Heart right ventricle (tissue), 16 donors: Measurements from ENCODE around the gene KCNQ1. TPM values are rescaled to one million over a fixed set of nuclear protein-coding genes. Genes with fewer than 3 reads are reported as not detected.

Source experiments
- ATAC-seq, 8 donors: fragments of 200-7000 bp; cut with Tn5 transposase; one replicate each; pipeline ENCODE4 v1.9.1; 2020; ENCODE audit warnings: mild to moderate bottlenecking in 8 of 8, moderate library complexity in 8 of 8, moderate number of reproducible peaks in 1 of 8
- DNase-seq, 2 donors: peaks; one replicate each; pipeline ENCODE4 v3.0.0-alpha.2; 2020
- H3K27ac ChIP-seq, 10 donors: fragments of 200-600 bp; sonication (generic) in 2 of 10; one replicate each; pipeline versions ENCODE4 v1.5.0 to v1.8.0; 2020 to 2022; ENCODE audit warnings: mild to moderate bottlenecking in 3 of 10
- H3K27me3 ChIP-seq, 7 donors: fragments of 200-600 bp; one replicate each; pipeline ENCODE4 v1.8.0; 2021 to 2022; ENCODE audit warnings: mild to moderate bottlenecking in 2 of 7
- H3K36me3 ChIP-seq, 9 donors: fragments of 200-600 bp; sonication (generic) in 1 of 9; one replicate each; pipeline versions ENCODE4 v1.5.0 to v1.8.0; 2020 to 2022; ENCODE audit warnings: mild to moderate bottlenecking in 2 of 9
- H3K4me1 ChIP-seq, 9 donors: fragments of 200-600 bp; sonication (generic) in 1 of 9; one replicate each; pipeline versions ENCODE4 v1.5.0 to v1.8.0; 2020 to 2022; ENCODE audit warnings: mild to moderate bottlenecking in 4 of 9
- H3K4me3 ChIP-seq, 10 donors: fragments of 200-600 bp; sonication (generic) in 2 of 10; one replicate each; pipeline versions ENCODE4 v1.5.0 to v1.8.0; 2020 to 2022; ENCODE audit warnings: mild to moderate bottlenecking in 7 of 10, moderate library complexity in 2 of 10
- H3K9me3 ChIP-seq, 11 donors: fragments of 200-600 bp in 10 of 11; sonication (generic) in 2 of 11; one replicate each; pipeline versions ENCODE4 v1.5.0 to v1.8.0; 2013 to 2022; ENCODE audit warnings: mild to moderate bottlenecking in 2 of 11, control low read depth in 1 of 11, moderate library complexity in 1 of 11
- WGBS, 2 donors: extraction: QIAGEN DNeasy Blood & Tissue Kit; methylation state at CpG; one replicate each; pipeline ENCODE4 v1.1.7; 2013; ENCODE audit warnings: inconsistent platforms in 1 of 2; 5-methylcytosine and 5-hydroxymethylcytosine counted together
- intact Hi-C, 10 donors: fragments of 100-400 bp; cut with DNase I; formaldehyde crosslinking; loops; one replicate each; pipeline versions ENCODE4 v1.11.1 to v1.14.2; 2022
- polyA plus RNA-seq, 2 donors: library from polyadenylated mRNA; stranded (reverse); fragments of 200-250 nt; gene quantifications; one replicate each; pipeline ENCODE4 v1.2.3, GENCODE V29; 2013
- total RNA-seq, 10 donors: library from RNA; stranded (reverse); fragmentation: NEBNext Ultra II Directional in 3 of 10; extraction: Animal tissue kit (Norgen Biotek cat#: 25700) in 3 of 10; gene quantifications; one replicate each; pipeline versions ENCODE4 v1.2.1 to v1.2.4, GENCODE V29; 2021 to 2023
- TF ChIP-seq, protein P1 (sequence below), 9 donors: fragments of 200-600 bp; sonication (generic) in 2 of 9; IDR thresholded peaks; one replicate each; pipeline versions ENCODE4 v1.5.0 to v1.8.0; 2021 to 2022; ENCODE audit warnings: antibody characterized with exemption in 9 of 9, mild to moderate bottlenecking in 5 of 9, moderate library complexity in 1 of 9
- donor health status: Arrhythmogenic right ventricular cardiomyopathy.
- donor health status: ischemic (EF 13 %, LVEDD 7.1; RV severe dilation, severe dysfunction).
- donor health status: healthy with polysubstance abuse.
- donor health status: DM: no; HTN: yes; CAD: no.
- donor health status: DM: no; HTN: no; CAD: no.
- donor health status: ischemic (EF 25% LVEDD 6.9; RV normal size, moderate dysfunction).
- donor health status: ischemic (EF 25% LVEDD 5.7; RV mildly dilated, moderate dysfunction).
- donor health status: healthy.
- donor health status: DM: yes; HTN: yes; CAD: no.
- donor health status: Ischemic cardiomyopathy.
- donor health status: ischemic (EF 35%, LVEDD 5.7; RV mildly dilated, moderate dysfunction).
- donor health status: nonischemic (EF 11% LVEDD 7.7; RV severe dilation, severe dysfunction).
- donor health status: DM: yes; HTN: yes; CAD: no.
- donor health status: PGD.
- donor health status: ischemic (EF 29% LVEDD 5.4; RV normal size, mild dysfunction).
- donor health status: nonischemic (EF 23%, LVEDD 6.1; RV moderate dilation, normal function).

Gene KCNQ1
- total and polyA plus RNA-seq, 12 donors, result 19.9 to 48.2 (median 33.7) TPM

DNA sequence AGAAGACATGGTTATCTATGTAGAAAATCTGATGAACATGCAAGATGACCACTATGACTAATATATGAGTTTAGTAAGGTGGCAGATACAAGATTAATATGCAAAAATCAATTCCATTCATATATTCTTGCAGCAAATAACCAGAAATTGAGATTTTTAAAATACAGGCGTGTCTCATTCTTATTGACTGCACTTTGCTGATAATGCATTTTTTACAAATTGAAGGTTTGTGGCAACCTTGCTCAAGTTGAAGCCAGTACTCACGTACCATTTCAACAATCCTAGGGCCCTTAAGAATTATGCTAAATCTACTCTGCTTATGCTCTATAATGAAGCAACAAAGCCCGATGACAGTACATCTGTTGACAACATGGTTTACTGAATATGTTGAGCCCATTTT, 150.4 kb downstream of the KCNQ1 start:
- intact Hi-C loops, result no loop called here
- H3K4me3 ChIP-seq, result no peak overlapping the region
- WGBS, 2 donors, result 94 to 95% methylated on average over 3 of the region's 3 CpGs
- peaks cover 0 to 10% (median 0%) of the 10 kb centered on the region in 9 donors for H3K4me1 ChIP-seq
- H3K27me3 ChIP-seq, result no peaks in the 10 kb centered on the region
- peaks cover 0 to 13% (median 0%) of the 10 kb centered on the region in 9 donors for H3K36me3 ChIP-seq
- no peak overlapping the region for H3K27ac ChIP-seq
- H3K9me3 ChIP-seq, result peaks cover 0 to 28% (median 9%) of the 10 kb centered on the region in 11 donors
- no peak for DNase-seq
- ATAC-seq, result no peak
- TF ChIP-seq, protein P1, sequence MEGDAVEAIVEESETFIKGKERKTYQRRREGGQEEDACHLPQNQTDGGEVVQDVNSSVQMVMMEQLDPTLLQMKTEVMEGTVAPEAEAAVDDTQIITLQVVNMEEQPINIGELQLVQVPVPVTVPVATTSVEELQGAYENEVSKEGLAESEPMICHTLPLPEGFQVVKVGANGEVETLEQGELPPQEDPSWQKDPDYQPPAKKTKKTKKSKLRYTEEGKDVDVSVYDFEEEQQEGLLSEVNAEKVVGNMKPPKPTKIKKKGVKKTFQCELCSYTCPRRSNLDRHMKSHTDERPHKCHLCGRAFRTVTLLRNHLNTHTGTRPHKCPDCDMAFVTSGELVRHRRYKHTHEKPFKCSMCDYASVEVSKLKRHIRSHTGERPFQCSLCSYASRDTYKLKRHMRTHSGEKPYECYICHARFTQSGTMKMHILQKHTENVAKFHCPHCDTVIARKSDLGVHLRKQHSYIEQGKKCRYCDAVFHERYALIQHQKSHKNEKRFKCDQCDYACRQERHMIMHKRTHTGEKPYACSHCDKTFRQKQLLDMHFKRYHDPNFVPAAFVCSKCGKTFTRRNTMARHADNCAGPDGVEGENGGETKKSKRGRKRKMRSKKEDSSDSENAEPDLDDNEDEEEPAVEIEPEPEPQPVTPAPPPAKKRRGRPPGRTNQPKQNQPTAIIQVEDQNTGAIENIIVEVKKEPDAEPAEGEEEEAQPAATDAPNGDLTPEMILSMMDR (IDR thresholded peaks at IDR 0.05), result no peak

DNA sequence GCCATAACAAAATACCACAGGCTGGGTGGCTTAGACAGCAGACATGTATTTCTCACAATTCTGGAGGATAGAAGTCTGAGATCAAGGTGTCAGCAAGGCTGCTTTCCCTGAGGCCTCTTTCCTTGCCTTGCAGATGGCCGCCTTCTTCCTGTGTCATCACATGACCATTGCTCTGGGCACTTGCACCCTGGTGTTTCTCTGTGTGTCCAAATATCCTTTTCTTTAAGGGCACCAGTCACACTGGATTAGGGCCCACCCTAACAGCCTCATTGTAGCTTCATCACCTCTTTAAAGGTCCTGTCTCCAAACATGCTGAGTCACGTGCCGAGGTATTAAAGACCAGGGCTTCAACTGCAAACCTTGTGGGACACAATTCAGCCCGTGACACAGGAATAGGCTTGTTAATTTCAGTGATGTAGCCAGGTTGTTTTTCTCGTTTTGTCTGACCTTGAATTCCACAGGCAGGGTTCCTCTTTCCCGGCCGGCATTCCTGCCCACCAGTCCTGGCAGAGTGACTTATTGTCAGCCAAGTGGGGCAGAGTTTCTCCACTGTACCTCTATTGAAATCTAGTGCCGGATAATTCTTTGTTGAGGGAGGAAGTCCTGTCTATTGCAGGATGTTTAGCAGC, 154.9 kb downstream of the KCNQ1 start:
- Histone ChIP-seq H3K27me3 (no peaks in the 10 kb centered on the region), H3K4me1 (peaks cover 0 to 13% (median 0%) of the 10 kb centered on the region in 9 donors), H3K9me3 (peaks cover 0 to 20% (median 9%) of the 10 kb centered on the region in 11 donors), H3K27ac (peak overlapping the region in 5 of 10 donors; percentile 6 to 49 (median 17)), H3K4me3 (no peak overlapping the region), H3K36me3 (no peaks in the 10 kb centered on the region)
- DNase-seq (peak in 1 of 2 donors; percentile 13), ATAC-seq (peak in 4 of 8 donors; percentile 9 to 56 (median 52))
- intact Hi-C loops, result no loop called here
- TF ChIP-seq, protein P1 (IDR thresholded peaks at IDR 0.05), result no peak
- WGBS, 2 donors, result 46 to 53% methylated on average over 8 of the region's 8 CpGs

DNA sequence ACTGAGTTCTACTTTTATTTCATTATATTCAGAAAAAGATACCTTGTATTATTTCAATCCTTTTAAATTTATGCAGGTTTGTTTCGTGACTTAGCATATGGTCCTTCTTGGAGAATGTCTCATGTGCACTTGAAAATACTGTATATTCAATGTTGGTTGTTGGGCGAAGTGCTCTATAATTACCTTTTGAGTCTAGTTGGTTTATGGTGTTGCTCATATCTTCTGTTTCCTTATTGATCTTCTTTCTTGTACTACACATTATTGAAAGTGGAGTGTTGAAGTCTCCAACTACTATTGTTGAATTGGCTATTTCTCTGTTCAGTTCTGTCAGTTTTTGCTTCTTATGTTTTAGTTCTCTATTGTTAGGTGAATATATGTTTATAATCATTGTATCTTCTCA, 164.5 kb downstream of the KCNQ1 start:
- DNase-seq, result no peak
- TF ChIP-seq, protein P1 (IDR thresholded peaks at IDR 0.05), result no peak
- H3K4me3 ChIP-seq, result no peak overlapping the region
- peaks cover 0 to 7% (median 0%) of the 10 kb centered on the region in 9 donors for H3K36me3 ChIP-seq
- no peaks in the 10 kb centered on the region for H3K4me1 ChIP-seq
- ATAC-seq, result no peak
- H3K9me3 ChIP-seq, result peaks cover 0 to 32% (median 19%) of the 10 kb centered on the region in 11 donors
- WGBS, 2 donors, result 93 to 95% methylated on average over 2 of the region's 2 CpGs
- intact Hi-C loops, result no loop called here
- H3K27me3 ChIP-seq, result no peaks in the 10 kb centered on the region
- no peak overlapping the region for H3K27ac ChIP-seq

DNA sequence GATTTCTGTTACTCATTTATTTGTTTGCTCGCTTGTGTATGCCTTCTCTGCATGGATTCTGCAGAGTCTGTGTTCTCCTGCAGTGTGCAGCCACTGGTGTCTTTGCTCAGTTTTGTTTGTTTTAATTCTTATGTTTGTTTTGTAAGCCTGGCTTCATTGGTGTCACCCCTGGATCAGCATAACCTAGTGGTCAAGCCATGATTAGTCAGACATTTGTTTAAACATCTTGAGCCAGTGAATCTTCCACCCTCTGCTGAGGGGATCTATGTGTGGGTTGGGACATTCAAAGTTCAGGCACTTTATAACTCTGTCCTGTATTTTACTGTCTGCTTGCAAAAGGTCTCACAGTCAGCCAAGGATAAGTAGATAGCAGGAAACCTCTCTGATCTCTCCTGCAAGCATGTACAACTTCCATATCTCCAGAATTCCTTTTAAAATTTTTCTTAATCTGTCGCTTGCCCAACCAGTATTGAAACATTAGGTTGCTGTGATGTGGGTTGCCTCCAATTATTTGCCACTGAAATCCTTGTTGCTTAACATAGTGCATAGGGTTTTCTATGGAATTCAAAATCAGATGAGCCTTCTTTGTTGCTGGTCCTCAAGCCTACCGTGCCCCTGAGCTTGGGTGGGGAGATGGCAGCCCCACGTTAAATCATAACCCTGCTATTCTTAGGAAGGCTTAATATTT, 168.2 kb downstream of the KCNQ1 start:
- 89 to 91% methylated on average over 4 of the region's 4 CpGs for WGBS, 2 donors
- TF ChIP-seq, protein P1 (IDR thresholded peaks at IDR 0.05), result no peak
- peaks cover 0 to 7% (median 0%) of the 10 kb centered on the region in 9 donors for H3K36me3 ChIP-seq
- H3K27me3 ChIP-seq, result no peaks in the 10 kb centered on the region
- ATAC-seq, result no peak
- DNase-seq, result no peak
- H3K9me3 ChIP-seq, result peaks cover 0 to 32% (median 19%) of the 10 kb centered on the region in 11 donors
- no peak overlapping the region for H3K4me3 ChIP-seq
- intact Hi-C loops, result no loop called here
- H3K4me1 ChIP-seq, result no peaks in the 10 kb centered on the region
- no peak overlapping the region for H3K27ac ChIP-seq
